Heart left ventricle (tissue), 16 donors: ENCODE data around the gene EXO5. TPM values are rescaled to one million over a fixed set of nuclear protein-coding genes. Genes with fewer than 3 reads are reported as not detected.
"Not testable (repeated sequence)": the region's sequence is repeated elsewhere in the genome, so short reads cannot be mapped to it uniquely, and the experiment has no call there.

Source experiments
- ATAC-seq, 4 donors: fragments of 200-7000 bp; cut with Tn5 transposase; one replicate each; pipeline ENCODE4 v1.9.1; 2020 to 2022; ENCODE audit warnings: moderate library complexity in 4 of 4, mild to moderate bottlenecking in 3 of 4, moderate number of reproducible peaks in 1 of 4
- DNase-seq, 5 donors: peaks; one replicate each; pipeline ENCODE4 v3.0.0-alpha.2; 2020
- H3K27ac ChIP-seq, 12 donors: fragments of 200-600 bp; sonication (generic) in 4 of 12; one replicate each; pipeline versions ENCODE4 v1.5.0 to v1.8.0; 2016 to 2022; ENCODE audit warnings: mild to moderate bottlenecking in 2 of 12
- H3K27me3 ChIP-seq, 9 donors: fragments of 200-600 bp; sonication (generic) in 2 of 9; one replicate each; pipeline versions ENCODE4 v1.5.1 to v1.8.0; 2016 to 2022; ENCODE audit warnings: mild to moderate bottlenecking in 3 of 9
- H3K36me3 ChIP-seq, 9 donors: fragments of 200-600 bp; sonication (generic) in 2 of 9; one replicate each; pipeline versions ENCODE4 v1.5.0 to v1.8.0; 2018 to 2022; ENCODE audit warnings: mild to moderate bottlenecking in 2 of 9
- H3K4me1 ChIP-seq, 12 donors: fragments of 200-600 bp; sonication (generic) in 4 of 12; one replicate each; pipeline versions ENCODE4 v1.5.0 to v1.8.0; 2016 to 2022; ENCODE audit warnings: mild to moderate bottlenecking in 3 of 12
- H3K4me3 ChIP-seq, 12 donors: fragments of 200-600 bp; sonication (generic) in 4 of 12; one replicate each; pipeline versions ENCODE4 v1.5.0 to v1.8.0; 2017 to 2022; ENCODE audit warnings: mild to moderate bottlenecking in 9 of 12, moderate library complexity in 4 of 12
- H3K9me3 ChIP-seq, 12 donors: fragments of 200-600 bp; sonication (generic) in 4 of 12; one replicate each; pipeline versions ENCODE4 v1.5.0 to v1.8.0; 2016 to 2022; ENCODE audit warnings: mild to moderate bottlenecking in 1 of 12
- CTCF ChIP-seq, 12 donors: fragments of 200-600 bp; sonication (generic) in 4 of 12; IDR thresholded peaks; one replicate each; pipeline versions ENCODE4 v1.5.0 to v1.8.0; 2018 to 2022; ENCODE audit warnings: antibody characterized with exemption in 12 of 12, mild to moderate bottlenecking in 5 of 12
- POLR2A ChIP-seq, 2 donors: fragments of 450-650 bp; IDR thresholded peaks; one replicate each; pipeline ENCODE4 v1.6.1; 2017; ENCODE audit warnings: antibody characterized with exemption in 2 of 2, mild to moderate bottlenecking in 2 of 2, moderate library complexity in 2 of 2
- WGBS, 4 donors: extraction: QIAGEN DNeasy Blood & Tissue Kit in 2 of 4; methylation state at CpG; one replicate each; pipeline versions ENCODE4 v1.1.5 to v1.1.7; 2013 to 2018; 5-methylcytosine and 5-hydroxymethylcytosine counted together
- intact Hi-C, 10 donors: fragments of 100-400 bp; cut with DNase I; formaldehyde crosslinking; loops; one replicate each; pipeline versions ENCODE4 v1.11.1 to v1.14.2; 2022
- polyA plus RNA-seq, 2 donors: library from polyadenylated mRNA; stranded (reverse); fragments of 200-250 nt; gene quantifications; one replicate each; pipeline ENCODE4 v1.2.3, GENCODE V29; 2013
- total RNA-seq, 9 donors: library from RNA; depleted of rRNA in 2 of 9; stranded (reverse); fragments of >200 nt in 2 of 9; fragmentation: NEBNext Ultra II Directional in 3 of 9; extraction: Animal tissue kit (Norgen Biotek cat#: 25700) in 3 of 9; gene quantifications; one replicate each; pipeline versions ENCODE4 v1.1.0 to v1.2.4, GENCODE V29; 2016 to 2023
- donor health status: ischemic (EF 13 %, LVEDD 7.1; RV severe dilation, severe dysfunction).
- donor health status: healthy with polysubstance abuse.
- donor health status: DM: no; HTN: yes; CAD: no.
- donor health status: DM: no; HTN: no; CAD: no.
- donor health status: ischemic (EF 25% LVEDD 6.9; RV normal size, moderate dysfunction).
- donor health status: ischemic (EF 25% LVEDD 5.7; RV mildly dilated, moderate dysfunction).
- donor health status: healthy.
- donor health status: DM: yes; HTN: yes; CAD: no.
- donor health status: ischemic (EF 35%, LVEDD 5.7; RV mildly dilated, moderate dysfunction).
- donor health status: nonischemic (EF 11% LVEDD 7.7; RV severe dilation, severe dysfunction).
- donor health status: DM: yes; HTN: yes; CAD: no.
- donor health status: PGD.
- donor health status: ischemic (EF 29% LVEDD 5.4; RV normal size, mild dysfunction).
- donor health status: nonischemic (EF 23%, LVEDD 6.1; RV moderate dilation, normal function).

The EXO5 gene
- total and polyA plus RNA-seq, 11 donors, result 1.7 to 6.4 (median 5.1) TPM

- intact Hi-C loops, result no loop called here
- no peaks in the 10 kb centered on the region for H3K27me3 ChIP-seq
- H3K4me1 ChIP-seq, result no peaks in the 10 kb centered on the region
- WGBS, 4 donors, result 94 to 100% (median 97%) methylated on average over 4 of the region's 4 CpGs
- ATAC-seq (no peak), DNase-seq (no peak)
- H3K36me3 ChIP-seq, result peaks cover 0 to 81% (median 47%) of the 10 kb centered on the region in 9 donors
- TF ChIP-seq POLR2A (IDR thresholded peaks at IDR 0.05) (no peak), CTCF (IDR thresholded peaks at IDR 0.05) (no peak)
- no peak overlapping the region for H3K4me3 ChIP-seq
- peaks cover 2 to 91% (median 75%) of the 10 kb centered on the region in 12 donors for H3K9me3 ChIP-seq
- no peak overlapping the region for H3K27ac ChIP-seq
These were observed 13.2 kb upstream of the EXO5 start for GRCh38 chr1:40495315-40495903.

GRCh38 chr1:40502651-40503050 is 5.9 kb upstream of the EXO5 start:
- intact Hi-C loops, result not testable (repeated sequence)
- H3K9me3 ChIP-seq, result peaks cover 0 to 85% (median 33%) of the 10 kb centered on the region in 12 donors

GRCh38 chr1:40507973-40508372 is 594 bp upstream of the EXO5 start:
- TF ChIP-seq CTCF (IDR thresholded peaks at IDR 0.05), result no peak
- TF ChIP-seq POLR2A (IDR thresholded peaks at IDR 0.05), result no peak
- Histone ChIP-seq H3K9me3 (peaks cover 0 to 49% (median 4%) of the 10 kb centered on the region in 12 donors), H3K36me3 (no peaks in the 10 kb centered on the region), H3K4me3 (peak overlapping the region; percentile 60 to 91 (median 78)), H3K4me1 (peaks cover 0 to 16% (median 10%) of the 10 kb centered on the region in 12 donors), H3K27me3 (no peaks in the 10 kb centered on the region), H3K27ac (peak overlapping the region in 10 of 12 donors; percentile 32 to 85 (median 80))
- ATAC-seq (no peak), DNase-seq (no peak)
- intact Hi-C loops, result loop anchor here in 1 of 10 donors (5.0 kb wide), 1 partner anchor 56 kb away; the partner anchor contains the start of gene ZFP69B
- 61 to 66% (median 63%) methylated on average over 6 of the region's 6 CpGs for WGBS, 4 donors

More at GRCh38 chr1:40502651-40503050, 5.9 kb upstream of the EXO5 start:
- peaks cover 0 to 28% (median under 1%) of the 10 kb centered on the region in 9 donors for H3K36me3 ChIP-seq
- ATAC-seq, DNase-seq, H3K4me1 ChIP-seq, H3K27me3 ChIP-seq, H3K27ac ChIP-seq, H3K4me3 ChIP-seq: not testable (repeated sequence)
- WGBS, 4 donors, result 94 to 97% (median 96%) methylated on average over 4 of the region's 4 CpGs

- H3K36me3 ChIP-seq, result peaks cover 0 to 15% (median 9%) of the 10 kb centered on the region in 9 donors
- intact Hi-C loops, result no loop called here
- H3K9me3 ChIP-seq, result peaks cover 0 to 70% (median 15%) of the 10 kb centered on the region in 12 donors
- no peak overlapping the region for H3K27ac ChIP-seq
- ATAC-seq (no peak), DNase-seq (no peak)
- TF ChIP-seq POLR2A (IDR thresholded peaks at IDR 0.05) (no peak), CTCF (IDR thresholded peaks at IDR 0.05) (no peak)
- WGBS, 4 donors, result 75 to 83% (median 78%) methylated on average over 2 of the region's 2 CpGs
- no peaks in the 10 kb centered on the region for H3K4me1 ChIP-seq
- no peak overlapping the region for H3K4me3 ChIP-seq
- H3K27me3 ChIP-seq, result no peaks in the 10 kb centered on the region
These were observed 10.9 kb downstream of the EXO5 start for GRCh38 chr1:40519517-40519916.
